B cell (primary cell): Measurements from ENCODE around the gene ZNF106. TPM values are rescaled to one million over a fixed set of nuclear protein-coding genes. Genes with fewer than 3 reads are reported as not detected.
A peak's percentile ranks its signal among the peaks of the same experiment; 100 is the strongest.

Experiments
- ATAC-seq: fragments of 200-7000 bp; cut with Tn5 transposase; one replicate; pipeline ENCODE4 v1.10.0; 2021; ENCODE audit warnings: low read depth, mild to moderate bottlenecking, moderate number of reproducible peaks, moderate library complexity
- CTCF ChIA-PET: fragments of 350-600 bp; sonication (Branson Sonifier 250); formaldehyde crosslinking; loops from one replicate; lab custom pipeline; 2021; ENCODE audit warnings: antibody characterized with exemption, inconsistent platforms; lab: Charles Lee
- POLR2A ChIA-PET: fragments of 350-600 bp; sonication (Branson Sonifier 250); formaldehyde crosslinking; loops from one replicate; lab custom pipeline; 2021; ENCODE audit warnings: antibody characterized with exemption; lab: Charles Lee
- DNase-seq: peaks from one replicate; pipeline ENCODE4 v3.0.0; 2013
- H2AFZ ChIP-seq: 2 replicates; pipeline ENCODE4 v1.6.1; 2012; ENCODE audit warnings: mild to moderate bottlenecking, low read depth, low read length; ENCODE audit not compliant: insufficient read depth, poor library complexity, severe bottlenecking
- H3K27ac ChIP-seq, 2 donors: 1 replicate in 1 of 2; 2 replicates in 1 of 2; pipeline ENCODE4 v1.5.1; 2012 to 2013; ENCODE audit warnings: low read length in 2 of 2, mild to moderate bottlenecking in 2 of 2, moderate library complexity in 1 of 2
- H3K27me3 ChIP-seq, 4 experiments: fragments of 200-600 bp in 1 of 4; sonication (generic) in 1 of 4; replicated peaks in 1 of 4; 1 replicate in 2 of 4; 2 replicates in 2 of 4; pipeline versions ENCODE4 v1.6.1 to v1.7.0; 2013 to 2016; ENCODE audit warnings: low read length in 3 of 4, mild to moderate bottlenecking in 2 of 4, mixed read lengths in 1 of 4, moderate library complexity in 1 of 4; ENCODE audit not compliant: insufficient read depth in 4 of 4, control insufficient read depth in 3 of 4; ENCODE audit errors: control extremely low read depth in 1 of 4
- H3K36me3 ChIP-seq, 2 experiments: replicated peaks in 1 of 2; 1 replicate in 1 of 2; 2 replicates in 1 of 2; pipeline versions ENCODE4 v1.6.1 to v1.7.1; 2013; ENCODE audit warnings: low read length in 1 of 2; ENCODE audit not compliant: insufficient read depth in 2 of 2, control insufficient read depth in 1 of 2; ENCODE audit errors: control extremely low read depth in 1 of 2, extremely low read depth in 1 of 2
- H3K4me1 ChIP-seq, 2 donors: fragments of 200-600 bp in 1 of 2; sonication (generic) in 1 of 2; 1 replicate in 1 of 2; 2 replicates in 1 of 2; pipeline versions ENCODE4 v1.5.1 to v1.6.1; 2013 to 2017; ENCODE audit warnings: low read length in 2 of 2; ENCODE audit not compliant: control insufficient read depth in 2 of 2, insufficient read depth in 2 of 2
- H3K4me2 ChIP-seq: replicated peaks from 2 replicates; pipeline ENCODE3; 2012; ENCODE audit warnings: mild to moderate bottlenecking, low read depth, low read length; ENCODE audit not compliant: poor library complexity, severe bottlenecking
- H3K4me3 ChIP-seq, 5 experiments: fragments of 200-600 bp in 1 of 5; sonication (generic) in 1 of 5; 1 replicate in 3 of 5; 2 replicates in 2 of 5; pipeline versions ENCODE4 v1.5.1 to v1.7.0; 2011 to 2016; ENCODE audit warnings: low read length in 4 of 5, mild to moderate bottlenecking in 4 of 5, low read depth in 2 of 5, control low read depth in 1 of 5, moderate library complexity in 1 of 5; ENCODE audit not compliant: insufficient read depth in 1 of 5; ENCODE audit errors: control extremely low read depth in 1 of 5, extremely low read depth in 1 of 5
- H3K79me2 ChIP-seq: fragments of 200-600 bp; sonication (generic); one replicate; pipeline ENCODE4 v1.6.0; 2016; ENCODE audit warnings: low read length; ENCODE audit not compliant: control insufficient read depth, insufficient read depth
- H3K9ac ChIP-seq: fragments of 200-600 bp; sonication (generic); 2 replicates; pipeline ENCODE4 v1.6.1; 2017; ENCODE audit warnings: mild to moderate bottlenecking, low read length, moderate library complexity
- H3K9me3 ChIP-seq, 3 donors: one replicate each; pipeline versions ENCODE4 v1.6.1 to v1.7.1; 2013; ENCODE audit warnings: low read length in 2 of 3; ENCODE audit not compliant: control insufficient read depth in 2 of 3, insufficient read depth in 1 of 3; ENCODE audit errors: control extremely low read depth in 1 of 3
- H4K20me1 ChIP-seq: 2 replicates; pipeline ENCODE4 v1.6.0; 2012; ENCODE audit warnings: mild to moderate bottlenecking, low read length; ENCODE audit not compliant: insufficient read depth, control insufficient read depth, poor library complexity, severe bottlenecking
- H3K27ac Mint-ChIP-seq: one replicate; pipeline ENCODE4 v1.8.0; 2021; ENCODE audit warnings: mixed read lengths
- H3K27me3 Mint-ChIP-seq: one replicate; pipeline ENCODE4 v1.8.0; 2021; ENCODE audit warnings: mixed read lengths
- H3K4me1 Mint-ChIP-seq: one replicate; pipeline ENCODE4 v1.8.0; 2021; ENCODE audit warnings: mixed read lengths
- H3K4me3 Mint-ChIP-seq: one replicate; pipeline ENCODE4 v1.8.0; 2021; ENCODE audit warnings: mixed read lengths
- H3K9me3 Mint-ChIP-seq: one replicate; pipeline ENCODE4 v1.8.0; 2022; ENCODE audit warnings: mixed read lengths; ENCODE audit not compliant: insufficient read depth
- CTCF ChIP-seq: fragments of 200-600 bp; IDR thresholded peaks from one replicate; pipeline ENCODE4 v1.8.0; 2022; ENCODE audit warnings: antibody characterized with exemption, mild to moderate bottlenecking
- EZH2 ChIP-seq: IDR thresholded peaks from 2 replicates; pipeline ENCODE4 v1.6.1; 2012; ENCODE audit warnings: borderline replicate concordance, low read depth, mild to moderate bottlenecking, moderate library complexity, low read length; ENCODE audit not compliant: insufficient read depth, poor library complexity, severe bottlenecking
- WGBS: methylation state at CpG from one replicate; pipeline ENCODE4 v1.1.5; 2013; ENCODE audit warnings: missing lambda C conversion rate; ENCODE audit not compliant: insufficient coverage; 5-methylcytosine and 5-hydroxymethylcytosine counted together
- intact Hi-C: fragments of 100-400 bp; cut with micrococcal nuclease; formaldehyde crosslinking; loops from one replicate; pipeline ENCODE4 v1.10.0; 2022
- polyA minus RNA-seq: library from RNA; depleted of rRNA, polyadenylated mRNA; stranded (reverse); fragments of >200 nt; gene quantifications from 2 replicates; pipeline ENCODE4 v1.2.3, GENCODE V29; 2012
- polyA plus RNA-seq: library from polyadenylated mRNA; depleted of rRNA; stranded (reverse); fragments of >200 nt; gene quantifications from 2 replicates; pipeline ENCODE4 v1.2.3, GENCODE V29; 2012
- total RNA-seq, 2 donors: library from RNA; stranded (reverse); fragments of 120-200 nt in 1 of 2; gene quantifications; 1 replicate in 1 of 2; 2 replicates in 1 of 2; pipeline versions ENCODE4 v1.2.3 to v1.2.4, GENCODE V29; 2013 to 2022

The ZNF106 gene
- total RNA-seq (48.2 and 51.4 TPM in 2 replicates), polyA plus RNA-seq (10.1 and 10.9 TPM in 2 replicates), polyA minus RNA-seq (27.6 and 39.5 TPM in 2 replicates)
- total RNA-seq (2013): 56.9 TPM

GRCh38 chr15:42490671-42491538 lies at the start of gene ZNF106:
TSS of gene ZNF106 (minus strand) at chr15:42491141. CDS start at chr15:42472289, 18,852 bp downstream.
- intact Hi-C loops: loop anchor here (1.0 to 10.0 kb wide), 6 partner anchors 14 to 430 kb away; partner anchors contain the start of genes GANC, STARD9, TMEM87A and TTBK2
- H3K27ac Mint-ChIP-seq: peak within 1 kb of the TSS; percentile 100
- no peaks in the 10 kb centered on the region for H3K27me3 Mint-ChIP-seq
- Histone ChIP-seq H3K27ac (peak within 1 kb of the TSS; percentile 89 to 99), H4K20me1 (peaks cover 19% of the 10 kb centered on the region), H3K9ac (peak within 1 kb of the TSS; percentile 93), H3K4me3 (peak within 1 kb of the TSS; percentile 75 to 96 (median 87)), H3K27me3 (no peaks in the 10 kb centered on the region), H3K4me2 (peak within 1 kb of the TSS; percentile 93), H2AFZ (peak within 1 kb of the TSS; percentile 95), H3K4me1 (peaks cover 39 to 56% of the 10 kb centered on the region in 2 donors), H3K9me3 (no peaks in the 10 kb centered on the region), H3K36me3 (peaks cover 0 to 2% of the 10 kb centered on the region in 2 experiments), H3K79me2 (peaks cover 91% of the 10 kb centered on the region)
- H3K4me3 Mint-ChIP-seq: peak within 1 kb of the TSS; percentile 91
- DNase-seq (peak; percentile 94), ATAC-seq (peak; percentile 63)
- WGBS: under 1% methylated on average over 45 of the region's 51 CpGs
- H3K9me3 Mint-ChIP-seq: no peaks in the 10 kb centered on the region
- H3K4me1 Mint-ChIP-seq: peaks cover 56% of the 10 kb centered on the region
- ChIA-PET POLR2A (interaction anchor here (0.5 to 1.8 kb wide), 6 partner anchors 9 to 628 kb away, joined by 3 to 8 read pairs (median 3); no protein-coding TSS in a partner anchor), CTCF (interaction anchor here (0.8 to 1.5 kb wide), 5 partner anchors 8 to 57 kb away, joined by 3 to 9 read pairs (median 3); partner anchors contain the start of genes HAUS2 and LRRC57)
- TF ChIP-seq CTCF: peak; percentile 4
- no peak for TF ChIP-seq EZH2
